NCI-H748 treated with DMSO at 0.1 percent for 48 hours (cell line): ENCODE measurements around the gene YPEL2.

Experiments
- DNase-seq: peaks from one replicate; lab custom pipeline; 2025; lab: John Stamatoyannopoulos, UW

The YPEL2 gene

DNA sequence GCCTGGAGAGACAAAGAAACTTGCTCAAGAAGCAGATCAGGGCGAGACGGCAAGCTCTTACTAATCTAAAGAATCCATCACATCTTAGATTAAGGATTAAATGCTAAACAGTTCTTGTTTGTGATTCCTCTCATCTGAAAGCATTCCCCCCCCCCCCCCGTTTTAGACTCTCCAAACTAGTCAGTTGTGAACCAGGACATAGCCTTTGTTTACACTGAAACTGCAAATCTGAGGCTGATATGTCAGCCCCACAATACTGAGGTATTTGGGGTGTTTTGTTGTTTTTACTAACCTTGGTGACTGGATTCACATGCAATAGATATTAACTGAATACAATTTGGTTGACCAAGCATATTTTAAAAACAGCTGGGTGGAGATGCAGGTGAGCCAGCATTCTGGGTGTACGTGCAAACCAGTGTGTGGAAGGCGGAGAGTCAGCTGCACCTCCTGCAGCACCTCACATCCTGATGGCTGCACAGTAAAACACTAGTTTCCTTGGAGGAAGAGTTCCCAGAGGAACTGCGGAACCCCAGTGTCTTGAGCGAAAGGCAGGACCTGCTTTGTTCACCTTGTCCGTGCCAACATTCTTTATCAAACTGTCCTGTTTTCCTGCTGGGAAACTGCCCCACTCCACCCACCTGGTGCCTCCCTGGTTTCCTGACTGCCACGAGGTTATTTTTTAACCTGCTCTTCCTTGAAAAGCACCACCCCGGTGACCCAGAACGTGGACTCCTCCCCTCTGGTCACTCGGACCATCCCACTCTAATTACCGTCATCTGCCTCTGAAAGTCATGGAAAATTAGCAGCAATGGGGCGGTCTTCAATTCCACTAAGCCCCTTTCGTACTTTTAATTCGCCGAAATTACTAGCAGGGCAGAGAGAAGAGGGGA is 1.2 kb upstream of the YPEL2 start:
- no peak for DNase-seq

DNA sequence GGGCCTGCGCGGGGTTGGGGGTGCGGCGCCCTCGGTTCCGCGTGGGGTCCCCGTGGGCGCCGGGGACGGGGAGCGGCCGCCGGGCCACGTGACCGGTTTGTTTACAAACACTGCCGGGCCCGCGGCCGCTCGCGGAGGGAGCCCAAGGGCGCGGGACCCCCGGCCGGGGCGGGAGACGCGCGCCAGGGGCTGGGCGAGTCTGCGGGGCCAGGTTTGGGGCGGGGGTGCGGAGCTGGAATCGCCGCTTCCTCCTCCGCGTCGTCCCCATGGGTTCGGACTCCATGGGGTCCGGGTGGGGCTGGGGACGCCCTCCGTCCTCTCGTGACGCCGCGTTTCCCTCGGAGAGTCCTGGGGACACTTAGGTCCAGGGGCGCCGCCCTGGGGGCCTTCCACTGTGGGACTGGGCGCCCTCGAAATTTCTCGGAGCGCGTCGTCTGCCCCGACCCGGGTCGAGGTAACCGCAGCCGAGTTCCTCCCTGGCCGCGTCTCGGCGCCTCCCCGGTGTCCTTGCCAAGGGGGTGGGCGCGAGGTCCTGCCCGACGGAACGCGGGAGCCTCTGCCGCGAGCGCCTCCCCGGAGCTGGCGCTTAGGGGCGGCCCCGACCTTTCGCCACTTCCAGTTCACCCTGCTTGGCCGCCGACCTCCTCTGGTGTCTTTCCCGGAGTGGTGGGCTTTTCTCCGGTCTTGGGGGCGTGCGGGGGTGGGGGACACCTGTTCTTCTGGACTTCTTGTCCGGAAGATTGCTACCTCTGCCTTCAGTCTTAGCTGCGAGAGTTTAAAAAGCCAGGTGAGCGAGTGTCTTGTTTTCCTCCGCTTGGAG is 684 bp downstream of the YPEL2 start:
- no peak for DNase-seq

DNA sequence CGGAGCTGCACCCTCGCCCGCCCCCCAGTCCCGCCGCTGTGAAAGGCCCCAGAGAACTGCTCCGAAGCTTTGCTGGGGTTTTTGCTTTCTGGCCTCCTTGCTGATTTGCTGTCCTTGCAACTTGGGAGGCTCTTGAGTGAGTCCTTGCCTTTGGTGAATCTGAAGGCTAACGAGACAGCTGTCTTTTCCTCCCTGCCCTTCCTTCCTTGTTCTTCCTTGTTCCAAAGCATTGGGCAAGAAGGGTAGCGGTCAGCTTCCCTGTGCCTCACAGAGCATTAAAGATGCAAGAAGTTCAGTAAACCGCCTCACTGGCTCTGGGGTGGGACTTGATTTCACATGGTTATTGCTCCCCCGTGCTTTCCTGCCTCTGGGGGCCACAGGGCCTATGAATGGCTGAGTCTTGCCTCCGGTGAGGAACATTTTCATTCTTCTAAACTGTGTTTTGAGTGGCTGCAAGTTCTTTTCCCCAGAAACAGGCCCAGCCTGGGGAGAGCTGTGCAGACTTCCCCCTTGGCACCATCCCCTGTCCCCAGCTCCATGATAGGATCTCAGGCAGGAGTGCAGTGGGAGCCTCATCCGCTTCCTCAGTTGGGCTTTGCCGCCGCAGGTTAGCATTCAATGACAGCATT is 1.4 kb downstream of the YPEL2 start:
- DNase-seq = no peak

DNA sequence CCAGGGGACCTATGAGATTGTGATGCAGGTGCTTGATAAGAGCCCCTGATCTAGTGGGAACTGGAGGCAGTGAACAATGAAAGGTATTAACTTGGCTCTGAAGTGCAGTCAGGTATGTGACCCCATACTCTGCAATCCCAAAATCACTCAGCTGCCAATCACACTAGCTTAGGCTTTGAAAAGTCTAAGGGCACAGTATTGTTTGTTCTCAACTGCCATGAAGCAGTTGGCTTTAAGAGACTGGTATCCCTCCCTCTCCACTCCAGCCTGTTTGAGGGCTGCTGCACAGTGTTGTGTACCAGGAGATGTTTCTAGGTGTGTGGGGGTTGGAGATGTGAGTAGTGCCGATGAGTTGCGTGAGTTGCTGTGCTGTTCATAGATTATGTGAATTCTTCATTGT is 2.4 kb downstream of the YPEL2 start:
- DNase-seq = no peak

DNA sequence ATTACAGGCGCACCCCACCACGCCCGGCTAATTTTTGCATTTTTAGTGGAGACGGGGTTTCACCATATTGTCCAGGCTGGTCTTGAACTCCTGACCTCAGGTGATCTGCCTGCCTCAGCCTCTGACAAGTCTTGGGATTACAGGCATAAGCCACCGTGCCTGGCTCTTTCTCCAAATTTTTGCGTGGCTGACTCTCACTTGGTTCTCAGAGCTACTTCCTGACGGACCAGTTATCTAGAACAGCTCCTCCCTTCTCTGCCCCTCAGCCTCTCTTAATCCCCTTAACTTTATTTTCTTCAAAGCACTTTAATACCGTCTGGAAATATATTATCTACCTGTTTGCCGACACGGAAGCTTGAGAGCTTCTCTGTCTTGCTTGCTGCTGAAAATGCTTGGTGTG is 4.2 kb downstream of the YPEL2 start:
- DNase-seq = no peak

DNA sequence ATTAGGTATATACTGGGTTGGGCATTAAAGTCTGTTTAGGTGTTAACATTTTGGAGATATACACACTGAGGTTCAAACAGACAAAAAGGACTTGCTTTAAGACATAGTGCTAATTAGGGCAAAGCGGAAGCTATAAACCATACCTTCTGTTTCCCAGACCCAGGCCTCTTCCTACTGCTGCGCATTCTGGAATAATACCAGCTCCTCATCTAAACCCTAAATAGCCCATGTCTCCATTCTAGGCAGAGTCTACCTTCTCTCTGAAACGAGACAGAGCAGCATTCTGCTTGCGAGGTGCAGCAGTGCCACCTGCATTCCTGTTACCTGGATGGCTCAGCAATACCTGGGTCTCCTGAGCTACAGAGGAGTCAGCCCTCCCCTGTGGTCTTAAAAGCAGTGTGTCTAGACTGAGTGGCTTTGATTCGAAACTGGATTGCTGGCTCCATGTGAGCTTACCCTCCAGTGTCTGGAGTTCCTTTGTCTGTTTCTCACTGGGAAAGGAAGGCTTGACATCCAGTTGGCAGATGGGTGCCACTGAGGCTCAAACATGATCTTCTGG is 6.4 kb downstream of the YPEL2 start:
- no peak for DNase-seq

DNA sequence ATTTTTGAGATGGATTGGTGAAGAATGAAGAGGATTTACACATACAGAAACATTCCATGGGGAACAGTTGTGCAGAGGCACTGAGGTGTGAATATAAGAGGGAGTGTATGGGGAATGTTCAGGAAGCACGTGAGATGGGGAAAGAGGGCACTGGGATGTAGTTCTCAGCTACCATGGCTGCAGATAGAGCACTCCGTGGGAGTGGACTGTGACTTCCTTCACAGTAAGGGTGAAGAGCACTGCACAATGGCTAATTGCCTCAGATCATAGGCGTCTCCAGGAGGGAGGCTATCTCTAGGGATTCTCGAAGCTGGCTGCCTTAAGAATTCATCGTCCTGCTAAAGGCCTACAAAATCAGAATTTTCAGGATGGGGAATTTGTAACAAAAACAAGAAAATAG is 7.0 kb downstream of the YPEL2 start:
- DNase-seq = no peak

DNA sequence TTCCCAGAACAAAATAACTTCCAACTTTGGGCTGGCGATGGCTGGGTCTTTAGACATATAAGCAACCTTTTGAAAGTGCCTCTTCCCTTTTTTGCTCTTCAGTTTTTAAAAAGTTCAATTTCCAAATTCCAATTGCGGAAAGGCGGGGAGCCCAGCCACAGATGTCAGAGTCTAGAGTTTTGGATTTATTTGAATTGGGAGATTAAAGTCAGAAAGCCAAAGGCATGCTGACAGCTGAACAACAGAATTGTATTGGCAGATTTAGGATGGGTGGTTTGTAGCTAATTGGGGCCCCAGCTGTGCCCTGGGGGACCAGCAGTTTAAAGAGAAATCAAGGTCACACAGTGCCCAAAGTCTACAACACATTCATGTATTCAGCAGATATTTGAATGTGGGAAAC is 10.5 kb downstream of the YPEL2 start:
- no peak for DNase-seq

DNA sequence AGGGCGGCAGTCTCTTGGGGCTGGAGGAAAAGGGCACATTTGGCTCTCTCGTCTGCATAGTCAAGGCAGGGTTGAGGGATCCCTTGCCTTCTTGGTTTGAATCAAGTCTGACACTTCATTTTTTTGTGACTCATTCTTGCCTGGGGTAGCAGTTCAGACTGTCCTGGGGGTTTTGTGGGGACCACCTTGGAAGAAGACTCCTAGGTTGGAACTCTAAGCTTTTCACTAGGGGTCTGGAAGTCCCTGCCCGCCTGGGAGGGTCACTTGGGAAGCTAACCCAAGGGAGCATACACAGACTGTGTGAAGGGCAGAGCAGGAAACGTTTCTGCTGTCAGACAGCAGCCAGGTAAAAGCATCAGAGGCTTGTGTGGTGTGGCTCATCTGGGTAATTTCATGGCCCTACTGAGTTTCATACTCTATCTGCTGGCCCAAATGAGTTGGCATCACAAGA is 11.3 kb downstream of the YPEL2 start:
- no peak for DNase-seq

DNA sequence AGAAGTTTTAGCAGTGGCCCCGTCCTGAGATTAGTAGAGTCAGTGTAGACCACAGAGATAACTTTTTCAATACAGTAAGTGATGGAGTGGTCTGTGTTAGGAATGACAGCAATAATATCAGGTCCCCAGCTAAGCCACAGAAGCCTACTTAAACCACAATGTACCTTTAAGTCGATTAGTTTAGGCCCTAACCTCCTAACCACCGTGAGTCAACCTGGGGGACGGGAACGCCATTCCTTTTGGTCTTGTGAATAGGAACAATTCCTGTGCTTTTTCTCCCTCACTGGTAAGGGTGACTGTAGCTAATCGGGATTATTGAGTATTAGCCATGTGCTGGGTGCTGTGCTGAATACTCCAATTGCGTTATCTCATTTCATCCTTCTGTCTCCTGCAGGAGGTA is 14.0 kb downstream of the YPEL2 start:
- DNase-seq = no peak

DNA sequence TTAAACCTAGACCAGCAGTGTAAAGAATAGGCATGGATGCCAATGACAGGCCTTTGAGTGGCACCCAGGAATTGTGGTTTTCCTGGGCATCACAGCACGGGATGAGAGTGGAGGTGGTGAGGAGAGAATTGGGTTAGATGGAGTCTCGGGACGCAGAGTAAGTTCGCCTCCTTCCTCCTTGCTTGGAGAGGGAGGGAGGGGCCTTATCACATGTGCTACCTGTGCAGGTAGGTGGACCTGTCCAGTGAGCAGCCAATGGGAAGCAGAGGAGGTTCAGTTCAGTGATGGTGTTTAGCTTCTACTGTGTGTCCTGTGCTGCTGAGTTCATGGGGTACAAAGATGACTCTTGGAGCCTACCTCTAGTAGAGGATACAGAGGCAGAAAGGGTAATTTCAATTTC is 14.9 kb downstream of the YPEL2 start:
- DNase-seq = no peak

DNA sequence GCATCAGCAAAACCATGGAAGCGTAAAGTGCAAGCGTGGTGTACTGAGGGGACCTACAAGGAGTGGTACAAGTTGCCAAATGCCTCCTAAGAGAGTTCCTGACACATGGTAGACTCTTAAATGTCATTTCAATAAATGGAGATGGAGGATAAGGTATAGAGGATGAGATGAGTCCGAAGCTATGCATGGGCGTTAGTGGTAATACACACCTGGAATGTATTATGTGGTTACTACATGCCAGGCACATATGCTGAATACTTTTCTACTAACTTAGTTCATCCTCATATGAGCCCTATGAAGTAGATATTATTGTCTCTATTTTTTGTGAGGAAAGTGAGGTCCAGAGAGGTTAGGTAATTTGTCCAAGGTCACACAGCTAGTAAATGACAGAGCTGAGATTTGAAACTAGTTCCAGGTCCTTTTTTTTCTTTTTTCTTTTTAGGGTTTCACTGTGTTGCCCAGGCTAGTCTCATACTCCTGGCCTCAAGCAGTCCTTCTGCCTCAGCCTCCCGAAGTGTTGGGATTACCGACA is 15.5 kb downstream of the YPEL2 start:
- no peak for DNase-seq

DNA sequence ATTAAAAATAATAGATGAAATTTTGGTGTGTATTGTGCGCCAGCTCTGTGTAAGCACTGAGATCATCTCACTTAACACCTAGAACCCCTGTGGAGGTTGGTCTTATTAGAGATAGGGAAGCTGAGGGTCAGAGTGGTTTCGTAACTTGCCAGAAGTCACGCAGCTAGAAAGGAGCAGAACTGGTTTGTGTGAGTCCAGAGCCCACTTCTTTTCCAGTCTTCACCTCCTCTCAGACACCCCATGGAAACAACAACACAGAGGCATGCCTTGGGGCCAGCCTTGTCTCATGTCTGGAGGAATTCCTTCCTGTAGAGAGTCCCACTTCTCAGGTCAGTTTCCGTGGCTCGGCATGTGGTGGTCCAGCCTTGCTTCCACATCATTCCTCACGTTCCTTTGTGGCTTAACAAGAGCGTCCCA is 16.5 kb downstream of the YPEL2 start:
- DNase-seq = no peak

DNA sequence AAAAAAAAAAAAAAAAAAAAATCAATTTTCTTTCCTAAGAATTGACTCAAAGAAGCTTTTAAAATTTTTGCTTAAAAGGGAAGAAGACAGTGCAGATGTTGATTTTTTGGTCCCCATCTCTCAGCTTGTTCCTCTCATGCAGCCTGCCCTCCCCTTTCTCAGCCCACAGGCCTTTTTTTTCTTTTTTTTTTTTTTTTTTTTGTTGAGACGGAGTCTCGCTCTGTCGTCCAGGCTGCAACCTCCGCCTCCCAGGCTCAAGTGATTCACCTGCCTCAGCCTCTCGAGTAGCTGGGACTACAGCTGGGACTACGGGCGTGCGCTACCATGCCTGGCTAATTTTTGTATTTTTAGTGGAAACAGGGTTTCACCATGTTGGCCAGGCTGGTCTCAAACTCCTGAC is 17.7 kb downstream of the YPEL2 start:
- no peak for DNase-seq

DNA sequence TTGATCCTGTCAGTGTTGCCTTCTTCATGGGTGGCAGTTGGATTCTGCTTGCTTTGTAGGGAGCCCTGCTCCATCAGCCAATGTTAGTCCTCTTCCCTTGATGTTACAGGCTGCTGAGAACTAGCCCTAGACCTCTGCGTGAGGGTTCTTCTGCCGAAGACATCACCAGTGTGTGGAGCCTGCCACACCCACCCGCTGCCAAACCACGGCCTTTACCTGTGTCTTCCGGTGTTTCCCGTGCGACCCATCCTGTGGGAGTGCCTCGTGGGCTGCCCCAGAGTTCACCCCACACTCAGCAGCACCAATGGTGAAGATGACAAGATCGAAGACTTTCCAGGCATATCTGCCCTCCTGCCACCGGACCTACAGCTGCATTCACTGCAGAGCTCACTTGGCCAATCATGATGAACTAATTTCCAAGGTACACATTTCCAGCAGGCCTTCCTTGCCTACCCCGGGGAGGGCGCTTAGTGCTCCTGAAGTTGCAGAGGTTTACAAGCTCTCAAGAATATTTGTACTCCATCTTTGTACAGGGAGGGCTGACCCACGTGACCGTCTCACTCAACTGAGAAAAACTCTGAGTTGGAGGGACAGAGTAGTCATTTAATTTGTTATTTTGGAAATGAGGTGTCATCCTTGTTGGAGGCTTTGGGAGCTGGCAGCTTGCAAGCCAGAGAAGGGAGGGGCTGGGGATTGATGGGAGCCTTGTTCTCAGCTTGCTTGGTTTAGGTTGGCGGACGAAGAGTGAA is 21.8 kb downstream of the YPEL2 start:
- DNase-seq = no peak

DNA sequence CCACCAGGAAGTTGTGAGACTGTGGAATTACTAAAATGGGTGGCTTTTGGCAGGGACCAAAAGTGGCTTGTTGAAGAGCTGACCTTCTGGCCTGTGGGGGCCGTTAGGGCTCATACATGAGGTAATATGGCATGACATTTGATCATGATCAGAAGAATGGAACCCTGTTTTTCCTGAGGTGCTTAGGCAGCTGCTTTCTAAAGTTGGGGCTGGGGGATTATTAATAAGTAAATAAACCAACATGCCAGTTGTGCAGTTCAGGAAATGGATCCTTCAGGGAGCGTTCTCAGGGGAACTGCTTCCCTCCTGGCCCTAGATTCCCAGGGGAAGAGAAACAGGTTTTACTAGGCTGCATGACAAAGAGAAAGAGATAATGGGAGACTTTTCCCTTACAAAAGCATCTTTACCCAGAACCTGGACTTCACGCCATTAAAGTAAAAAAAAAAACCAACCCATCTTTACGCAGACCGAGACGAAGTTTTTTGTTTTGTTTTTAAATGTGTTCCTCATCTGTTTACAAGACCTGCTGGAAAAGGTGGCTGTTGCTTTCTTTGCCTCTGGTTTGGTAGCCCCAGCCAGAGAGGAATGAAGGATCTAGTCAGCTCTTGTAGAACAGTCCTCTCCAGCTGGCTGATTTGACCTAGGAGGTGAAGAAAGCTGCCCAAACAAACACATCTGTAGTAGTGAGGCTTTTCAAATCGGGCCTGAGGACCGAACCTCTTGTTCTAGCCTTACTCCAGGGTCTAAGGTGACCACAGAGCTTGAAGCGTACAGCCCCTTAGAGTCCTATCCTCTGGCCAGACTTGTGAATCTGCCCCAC is 22.7 kb downstream of the YPEL2 start:
- DNase-seq = no peak

DNA sequence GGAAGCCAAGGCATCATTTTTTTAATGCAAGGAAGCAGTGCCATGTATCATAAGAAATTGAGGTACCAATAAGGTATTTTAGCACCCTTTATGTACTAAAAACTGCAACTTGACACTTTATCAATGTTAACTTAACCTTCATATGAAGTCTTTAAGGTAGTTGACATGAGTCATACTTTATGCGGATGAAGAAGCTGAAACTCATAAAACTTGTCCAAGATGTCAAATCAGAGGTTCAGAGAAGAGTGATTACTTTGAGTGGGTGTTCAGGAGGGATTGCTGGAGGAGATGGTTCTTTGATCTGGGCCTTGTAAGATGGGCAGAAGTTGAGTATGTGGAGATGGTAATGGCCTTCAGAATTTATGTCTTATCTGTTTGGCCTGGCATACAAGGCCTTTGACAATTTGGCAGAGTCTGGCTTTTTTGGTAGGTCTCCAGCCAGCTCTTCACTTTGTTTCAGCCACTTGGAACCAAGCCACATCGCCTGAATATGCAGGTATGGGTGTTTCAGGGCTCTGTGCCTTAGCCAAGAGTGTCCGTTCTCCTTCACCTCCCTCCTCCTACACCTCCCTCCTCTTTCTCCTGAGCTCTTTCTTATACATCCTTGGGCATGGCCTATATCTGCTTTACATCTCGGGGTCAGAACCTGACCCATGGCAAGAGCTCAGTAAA is 23.7 kb downstream of the YPEL2 start:
- DNase-seq = no peak

DNA sequence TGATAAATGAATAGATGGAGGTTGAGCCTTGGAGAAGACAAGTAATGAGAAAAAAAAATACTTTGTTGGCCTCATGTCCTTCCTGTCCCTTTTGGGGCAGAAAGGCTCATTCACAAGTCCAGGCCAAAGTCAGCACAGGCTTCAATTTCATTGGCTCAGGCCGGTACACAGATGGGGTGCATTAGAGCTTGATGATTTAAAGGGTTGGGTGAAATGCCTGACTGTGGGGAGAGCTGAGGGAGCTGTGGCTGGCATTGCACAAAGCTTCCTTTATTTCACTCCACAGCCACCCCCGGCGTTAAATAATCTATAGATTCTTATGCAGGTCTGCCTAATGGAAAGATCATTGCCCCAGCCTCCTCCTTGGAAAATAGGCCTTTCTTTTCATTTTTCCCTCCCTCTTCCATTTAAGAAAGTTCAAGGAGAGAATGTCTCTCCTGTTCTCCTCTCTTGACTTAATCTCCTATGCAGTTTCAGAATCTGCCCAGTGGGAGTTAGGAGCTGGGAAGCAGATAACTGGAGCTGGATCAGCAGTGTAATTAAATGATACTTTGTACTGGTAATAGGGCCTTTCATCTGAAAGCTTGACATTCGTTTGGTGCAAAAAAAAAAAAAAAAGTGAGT is 24.4 kb downstream of the YPEL2 start:
- DNase-seq = no peak

DNA sequence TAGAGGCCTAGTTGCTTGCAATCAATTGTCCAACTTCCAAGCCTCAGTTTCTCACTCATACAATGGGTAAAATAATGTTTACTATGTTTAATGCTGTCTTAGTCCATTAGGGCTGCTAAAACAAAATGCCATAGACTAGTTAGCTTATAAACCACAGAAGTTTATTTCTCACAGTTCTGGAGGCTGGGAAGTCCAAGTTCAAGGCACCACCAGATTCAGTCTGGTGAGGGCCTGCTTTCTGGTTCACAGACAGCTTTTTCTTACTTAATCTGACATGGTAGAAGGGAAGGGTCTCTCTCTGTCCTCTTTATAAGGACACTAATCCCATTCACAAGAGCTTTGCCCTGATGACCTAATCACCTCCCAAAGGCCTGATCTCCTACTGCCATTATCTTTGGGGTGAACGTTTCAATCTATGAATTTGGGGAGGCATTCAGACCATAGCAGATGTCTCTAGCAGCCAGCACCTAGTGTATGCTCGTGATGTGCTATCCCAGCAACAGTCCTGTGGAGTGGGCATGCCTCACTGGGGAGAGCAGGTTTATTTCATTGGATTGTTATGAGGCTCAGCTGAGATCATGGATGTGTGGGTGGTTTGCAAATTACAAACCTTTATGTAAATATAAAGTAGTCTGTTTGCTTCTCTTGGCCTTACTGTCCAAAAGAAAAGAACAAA is 25.2 kb downstream of the YPEL2 start:
- no peak for DNase-seq
